Superior temporal gyrus (tissue), 1 donor: Measurements from ENCODE around the gene PCDH9.
"Not testable (repeated sequence)": the region's sequence is repeated elsewhere in the genome, so short reads cannot be mapped to it uniquely, and the experiment has no call there.

ENCODE experiments used
- DNase-seq: peaks from one replicate; pipeline ENCODE4 v3.0.0-alpha.2; 2016; ENCODE audit errors: extremely low spot score

Gene PCDH9

GRCh38 chr13:67125681-67126080, 104.5 kb downstream of the PCDH9 start:
- DNase-seq: no peak

- no peak for DNase-seq
These were observed 107.0 kb downstream of the PCDH9 start for GRCh38 chr13:67123165-67123564.

- no peak for DNase-seq
These were observed 107.9 kb downstream of the PCDH9 start for GRCh38 chr13:67122251-67122650.

- DNase-seq: no peak
These were observed 109.1 kb downstream of the PCDH9 start for GRCh38 chr13:67120872-67121531.

GRCh38 chr13:67119481-67119894, 110.6 kb downstream of the PCDH9 start:
- DNase-seq: no peak

- DNase-seq: no peak
These were observed 111.9 kb downstream of the PCDH9 start for GRCh38 chr13:67118277-67118676.

GRCh38 chr13:67117010-67117550, 113.1 kb downstream of the PCDH9 start:
- DNase-seq: no peak

- no peak for DNase-seq
These were observed 122.2 kb downstream of the PCDH9 start for GRCh38 chr13:67107979-67108378.

- DNase-seq: no peak
These were observed 123.6 kb downstream of the PCDH9 start for GRCh38 chr13:67106502-67107057.

GRCh38 chr13:67101730-67102467, 128.2 kb downstream of the PCDH9 start:
- peak; percentile 87 for DNase-seq

GRCh38 chr13:67100730-67101129, 129.4 kb downstream of the PCDH9 start:
- peak; percentile 73 for DNase-seq

GRCh38 chr13:67099494-67099893, 130.6 kb downstream of the PCDH9 start:
- DNase-seq: no peak

- peak; percentile 53 for DNase-seq
These were observed 132.2 kb downstream of the PCDH9 start for GRCh38 chr13:67097892-67098452.

GRCh38 chr13:67096893-67097292, 133.2 kb downstream of the PCDH9 start:
- DNase-seq: not testable (repeated sequence)

GRCh38 chr13:67096418-67096817, 133.7 kb downstream of the PCDH9 start:
- DNase-seq: peak; percentile 41

- DNase-seq: peak; percentile 37
These were observed 134.5 kb downstream of the PCDH9 start for GRCh38 chr13:67095621-67096020.

GRCh38 chr13:67094952-67095351, 135.2 kb downstream of the PCDH9 start:
- DNase-seq: peak; percentile 56

- DNase-seq: no peak
These were observed 136.1 kb downstream of the PCDH9 start for GRCh38 chr13:67094078-67094477.

GRCh38 chr13:67091603-67092002, 138.5 kb downstream of the PCDH9 start:
- no peak for DNase-seq

GRCh38 chr13:67090856-67091255, 139.3 kb downstream of the PCDH9 start:
- DNase-seq: peak; percentile 67

- peak; percentile 76 for DNase-seq
These were observed 142.6 kb downstream of the PCDH9 start for GRCh38 chr13:67087527-67087926.

GRCh38 chr13:67086260-67086659, 143.9 kb downstream of the PCDH9 start:
- peak; percentile 67 for DNase-seq
